Activated CD4-positive, alpha-beta T cell treated with anti-CD3 and anti-CD28 coated beads, Interleukin-2, Interleukin-4, amounts not matched to agents 100 ng/mL and 50 ng/mL, durations not matched to agents 16 hours and 8 hours (primary cell): ENCODE data around the gene ARV1.

ENCODE experiments used
- DNase-seq: peaks from one replicate; pipeline ENCODE4 v3.0.0-alpha.2; 2020; ENCODE audit warnings: low spot score

The ARV1 gene

GRCh38 chr1:230978491-230979388 is at the start of gene ARV1, which contains the start of gene TTC13:
Gene ARV1, plus strand, starts transcription at chr1:230979094. Its CDS starts 12 bp downstream, at chr1:230979106.
Gene TTC13, minus strand, starts transcription at chr1:230978861. Its CDS starts 31 bp downstream, at chr1:230978830.
- DNase-seq, result peak; percentile 99

GRCh38 chr1:230930986-230931385 is 47.9 kb upstream of the ARV1 start:
- no peak for DNase-seq

GRCh38 chr1:230935852-230936251 is 43.0 kb upstream of the ARV1 start:
- DNase-seq, result no peak

- DNase-seq, result no peak
Observed at GRCh38 chr1:230936475-230936874, 42.4 kb upstream of the ARV1 start.

GRCh38 chr1:230937371-230937770 is 41.5 kb upstream of the ARV1 start:
- no peak for DNase-seq

- no peak for DNase-seq
Observed at GRCh38 chr1:230938924-230939368, 39.9 kb upstream of the ARV1 start.

- no peak for DNase-seq
Observed at GRCh38 chr1:230939806-230940489, 38.9 kb upstream of the ARV1 start.

GRCh38 chr1:230940848-230941247 is 38.0 kb upstream of the ARV1 start:
- no peak for DNase-seq

- no peak for DNase-seq
Observed at GRCh38 chr1:230943048-230943593, 35.8 kb upstream of the ARV1 start.

GRCh38 chr1:230948301-230948700 is 30.6 kb upstream of the ARV1 start:
- DNase-seq, result no peak

- no peak for DNase-seq
Observed at GRCh38 chr1:230948903-230949302, 30.0 kb upstream of the ARV1 start.

GRCh38 chr1:230950404-230950803 is 28.5 kb upstream of the ARV1 start:
- DNase-seq, result no peak

GRCh38 chr1:230957580-230957989 is 21.3 kb upstream of the ARV1 start:
- DNase-seq, result no peak

GRCh38 chr1:230958370-230958769 is 20.5 kb upstream of the ARV1 start:
- DNase-seq, result no peak

GRCh38 chr1:230964896-230965295 is 14.0 kb upstream of the ARV1 start:
- no peak for DNase-seq

GRCh38 chr1:230965535-230965934 is 13.4 kb upstream of the ARV1 start:
- DNase-seq, result no peak

GRCh38 chr1:230966358-230966873 is 12.5 kb upstream of the ARV1 start:
- DNase-seq, result no peak

- no peak for DNase-seq
Observed at GRCh38 chr1:230970432-230970831, 8.5 kb upstream of the ARV1 start.

- DNase-seq, result no peak
Observed at GRCh38 chr1:230971771-230972170, 7.1 kb upstream of the ARV1 start.

GRCh38 chr1:230972855-230973271 is 6.0 kb upstream of the ARV1 start:
- peak; percentile 87 for DNase-seq

GRCh38 chr1:230975636-230976035 is 3.3 kb upstream of the ARV1 start:
- no peak for DNase-seq

GRCh38 chr1:230976360-230976759 is 2.5 kb upstream of the ARV1 start:
- DNase-seq, result no peak
